ENCODE data around the gene WFIKKN2.

Gene WFIKKN2

GRCh38 chr17:50808413-50808812 lies 27.0 kb upstream of the WFIKKN2 start:
- no peak for TF ChIP-seq CTCF (IDR thresholded peaks at IDR 0.05; ENCODE audit: extremely low read depth, insufficient read depth, missing control alignments)
- no peak for DNase-seq (ENCODE audit: low spot score)
- in situ Hi-C loops (cut with MboI; ENCODE audit: low pct_unique_long_range_greater_than_20kb, low sequenced_read_pairs, unreplicated experiment) = no loop called here

DNA sequence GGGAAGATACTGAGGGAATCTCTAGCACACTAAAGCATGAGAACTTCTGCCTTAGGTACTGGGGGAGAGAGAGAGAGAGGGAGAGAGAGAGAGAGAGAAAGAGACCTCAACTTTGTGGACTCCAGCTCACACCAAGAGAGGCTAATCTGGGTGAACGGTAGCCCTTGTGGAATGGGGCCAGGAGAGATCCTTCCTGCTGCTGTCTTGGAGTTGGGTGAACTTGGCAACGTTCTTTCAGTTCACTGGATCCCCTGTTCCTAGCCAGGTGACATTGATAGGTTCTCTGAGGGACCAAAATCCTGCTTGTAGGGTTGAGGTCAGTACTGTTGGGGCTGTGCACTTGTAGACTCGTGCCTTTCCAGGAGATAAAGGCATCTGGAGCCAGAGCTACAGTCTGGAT lies 26.5 kb upstream of the WFIKKN2 start:
- DNase-seq (ENCODE audit: low spot score) = no peak
- no peak for TF ChIP-seq CTCF (IDR thresholded peaks at IDR 0.05; ENCODE audit: extremely low read depth, insufficient read depth, missing control alignments)
- in situ Hi-C loops (cut with MboI; ENCODE audit: low pct_unique_long_range_greater_than_20kb, low sequenced_read_pairs, unreplicated experiment) = no loop called here

DNA sequence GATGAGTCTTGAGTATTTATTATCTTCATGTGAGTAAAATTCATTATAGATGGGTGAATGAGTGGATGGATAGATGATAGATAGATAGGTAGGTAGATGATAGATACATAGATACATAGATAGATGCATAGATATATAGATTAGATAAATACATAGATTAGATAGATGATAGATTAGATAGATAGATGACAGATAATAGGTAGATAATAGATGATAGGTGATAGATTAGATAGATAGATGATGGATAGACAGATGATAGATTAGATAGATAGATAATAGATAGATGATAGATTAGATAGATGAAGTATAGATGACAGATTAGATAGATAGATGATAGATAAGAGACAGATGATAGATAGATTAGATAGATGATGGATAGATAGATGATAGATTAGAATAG lies 21.8 kb upstream of the WFIKKN2 start:
- in situ Hi-C loops (cut with MboI; ENCODE audit: low pct_unique_long_range_greater_than_20kb, low sequenced_read_pairs, unreplicated experiment) = no loop called here
- TF ChIP-seq CTCF (IDR thresholded peaks at IDR 0.05; ENCODE audit: extremely low read depth, insufficient read depth, missing control alignments) = no peak

GRCh38 chr17:50815400-50815799 lies 20.0 kb upstream of the WFIKKN2 start:
- TF ChIP-seq CTCF (IDR thresholded peaks at IDR 0.05; ENCODE audit: extremely low read depth, insufficient read depth, missing control alignments) = no peak
- in situ Hi-C loops (cut with MboI; ENCODE audit: low pct_unique_long_range_greater_than_20kb, low sequenced_read_pairs, unreplicated experiment) = no loop called here
- no peak for DNase-seq (ENCODE audit: low spot score)

More for the DNA sequence above, 21.8 kb upstream of the WFIKKN2 start:
- DNase-seq (ENCODE audit: low spot score) = no peak

DNA sequence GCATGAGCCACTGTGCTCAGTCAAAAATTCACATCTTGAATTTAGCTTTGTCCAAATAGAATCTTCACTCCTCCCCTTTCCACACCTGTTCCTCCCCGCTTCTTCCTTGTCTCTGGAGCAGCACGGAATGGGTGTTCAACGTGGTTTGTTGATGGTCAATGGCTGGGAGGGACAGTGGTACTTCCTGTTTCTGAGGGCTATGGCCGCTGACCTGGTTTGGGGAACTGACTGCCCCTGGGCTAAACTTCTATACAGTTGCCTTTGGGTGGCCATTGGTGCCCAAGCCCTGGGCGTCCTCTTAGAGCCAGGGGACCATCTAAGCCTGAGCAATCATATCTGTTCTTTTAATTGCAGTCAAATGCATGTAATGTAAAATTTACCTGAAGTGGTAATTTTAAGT lies 19.1 kb upstream of the WFIKKN2 start:
- in situ Hi-C loops (cut with MboI; ENCODE audit: low pct_unique_long_range_greater_than_20kb, low sequenced_read_pairs, unreplicated experiment) = no loop called here
- TF ChIP-seq CTCF (IDR thresholded peaks at IDR 0.05; ENCODE audit: extremely low read depth, insufficient read depth, missing control alignments) = no peak
- no peak for DNase-seq (ENCODE audit: low spot score)

GRCh38 chr17:50816771-50817751 lies 18.3 kb upstream of the WFIKKN2 start:
- in situ Hi-C loops (cut with MboI; ENCODE audit: low pct_unique_long_range_greater_than_20kb, low sequenced_read_pairs, unreplicated experiment) = no loop called here
- TF ChIP-seq CTCF (IDR thresholded peaks at IDR 0.05; ENCODE audit: extremely low read depth, insufficient read depth, missing control alignments) = peak; percentile 82
- DNase-seq (ENCODE audit: low spot score) = no peak
